ENCODE measurements around the gene TOE1.

DNA sequence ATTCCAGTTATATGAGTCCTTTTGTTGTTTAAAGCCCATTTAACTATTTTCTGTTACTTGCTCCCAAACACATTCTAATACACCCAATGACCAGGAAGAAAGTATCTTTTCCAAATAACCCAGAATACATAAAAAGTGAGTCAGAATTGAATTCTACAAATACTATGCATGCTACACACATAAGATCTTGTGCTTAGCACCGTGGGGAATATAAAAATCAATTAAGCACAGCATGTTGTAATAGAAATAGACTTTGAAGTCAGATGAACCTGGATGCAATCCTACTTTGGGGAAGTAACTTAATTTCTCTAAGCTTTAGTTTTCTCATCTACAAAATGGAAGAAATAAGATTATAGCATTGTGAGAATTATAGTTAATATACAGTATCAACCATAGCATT lies 40.8 kb downstream of the TOE1 start:
- TF ChIP-seq, protein P1, sequence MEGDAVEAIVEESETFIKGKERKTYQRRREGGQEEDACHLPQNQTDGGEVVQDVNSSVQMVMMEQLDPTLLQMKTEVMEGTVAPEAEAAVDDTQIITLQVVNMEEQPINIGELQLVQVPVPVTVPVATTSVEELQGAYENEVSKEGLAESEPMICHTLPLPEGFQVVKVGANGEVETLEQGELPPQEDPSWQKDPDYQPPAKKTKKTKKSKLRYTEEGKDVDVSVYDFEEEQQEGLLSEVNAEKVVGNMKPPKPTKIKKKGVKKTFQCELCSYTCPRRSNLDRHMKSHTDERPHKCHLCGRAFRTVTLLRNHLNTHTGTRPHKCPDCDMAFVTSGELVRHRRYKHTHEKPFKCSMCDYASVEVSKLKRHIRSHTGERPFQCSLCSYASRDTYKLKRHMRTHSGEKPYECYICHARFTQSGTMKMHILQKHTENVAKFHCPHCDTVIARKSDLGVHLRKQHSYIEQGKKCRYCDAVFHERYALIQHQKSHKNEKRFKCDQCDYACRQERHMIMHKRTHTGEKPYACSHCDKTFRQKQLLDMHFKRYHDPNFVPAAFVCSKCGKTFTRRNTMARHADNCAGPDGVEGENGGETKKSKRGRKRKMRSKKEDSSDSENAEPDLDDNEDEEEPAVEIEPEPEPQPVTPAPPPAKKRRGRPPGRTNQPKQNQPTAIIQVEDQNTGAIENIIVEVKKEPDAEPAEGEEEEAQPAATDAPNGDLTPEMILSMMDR (IDR thresholded peaks at IDR 0.05): no peak
- no peak for TF ChIP-seq EZH2 (IDR thresholded peaks at IDR 0.05; ENCODE audit: borderline replicate concordance, insufficient read depth, low read depth, low read length, poor library complexity, severe bottlenecking)
